NT2/D1 (cell line): ENCODE measurements around the gene SLC32A1.

Experiments
- SUZ12 ChIP-seq: IDR thresholded peaks from 2 replicates; pipeline ENCODE4 v1.6.1; 2011; ENCODE audit not compliant: insufficient read length, insufficient read depth; ENCODE audit errors: extremely low read depth
- YY1 ChIP-seq: IDR thresholded peaks from 2 replicates; pipeline ENCODE4 v1.6.1; 2011; ENCODE audit not compliant: insufficient read length, insufficient read depth
- ZNF274 ChIP-seq: IDR thresholded peaks from 2 replicates; pipeline ENCODE4 v1.6.1; 2011; ENCODE audit warnings: mild to moderate bottlenecking, low read depth, low read length

- no peak for TF ChIP-seq YY1
- TF ChIP-seq SUZ12: no peak
- no peak for TF ChIP-seq ZNF274
These were observed 3.4 kb downstream of the SLC32A1 start for GRCh38 chr20:38727607-38728190.
